GM23338 (cell line): ENCODE data around the gene PDE1A. TPM values are rescaled to one million over a fixed set of nuclear protein-coding genes. Genes with fewer than 3 reads are reported as not detected.

Experiments used
- ATAC-seq: fragments of 200-7000 bp; cut with Tn5 transposase; 3 replicates; pipeline ENCODE4 v1.9.1; 2020
- DNase-seq: peaks from one replicate; pipeline ENCODE4 v3.0.0-alpha.2; 2015; ENCODE audit warnings: low spot score
- H2AFZ ChIP-seq: fragments of 200-600 bp; sonication (generic); 2 replicates; pipeline ENCODE4 v1.8.0; 2016; ENCODE audit warnings: antibody characterized with exemption, mild to moderate bottlenecking, moderate library complexity
- H3F3A ChIP-seq: fragments of 200-600 bp; sonication (generic); replicated peaks from 2 replicates; pipeline ENCODE4 v1.8.0; 2017; ENCODE audit warnings: antibody characterized with exemption, mixed run types, low read depth
- H3K27ac ChIP-seq: fragments of 200-600 bp; sonication (generic); 2 replicates; pipeline ENCODE4 v1.6.1; 2016; ENCODE audit warnings: low read depth
- H3K27me3 ChIP-seq: fragments of 200-600 bp; sonication (generic); 2 replicates; pipeline ENCODE4 v1.8.0; 2016; ENCODE audit warnings: mild to moderate bottlenecking, mixed run types, moderate library complexity; ENCODE audit not compliant: insufficient read depth
- H3K36me3 ChIP-seq: fragments of 200-600 bp; sonication (generic); 2 replicates; pipeline ENCODE4 v1.8.0; 2016; ENCODE audit warnings: mild to moderate bottlenecking; ENCODE audit not compliant: insufficient read depth
- H3K4me1 ChIP-seq: fragments of 200-600 bp; sonication (generic); 2 replicates; pipeline ENCODE4 v1.8.0; 2016; ENCODE audit warnings: mild to moderate bottlenecking, moderate library complexity; ENCODE audit not compliant: insufficient read depth
- H3K4me2 ChIP-seq: fragments of 200-600 bp; sonication (generic); 2 replicates; pipeline ENCODE4 v1.7.1; 2017; ENCODE audit warnings: mixed run types
- H3K4me3 ChIP-seq: fragments of 200-600 bp; sonication (generic); 2 replicates; pipeline ENCODE4 v1.6.1; 2016; ENCODE audit warnings: mixed run types
- H3K79me2 ChIP-seq: fragments of 200-600 bp; sonication (generic); replicated peaks from 2 replicates; pipeline ENCODE4 v1.8.0; 2017; ENCODE audit warnings: mild to moderate bottlenecking; ENCODE audit not compliant: insufficient read depth
- H3K9me2 ChIP-seq: fragments of 200-600 bp; sonication (generic); 2 replicates; pipeline ENCODE4 v1.8.0; 2017; ENCODE audit not compliant: insufficient read depth
- H4K20me1 ChIP-seq: fragments of 200-600 bp; sonication (generic); replicated peaks from 2 replicates; pipeline ENCODE4 v1.8.0; 2017; ENCODE audit warnings: mild to moderate bottlenecking; ENCODE audit not compliant: insufficient read depth
- H3K27ac Mint-ChIP-seq: 2 replicates; pipeline ENCODE4 v1.8.0; 2020; ENCODE audit warnings: inconsistent platforms, mild to moderate bottlenecking, moderate library complexity, mixed read lengths
- H3K27me3 Mint-ChIP-seq: 3 replicates; pipeline ENCODE4 v1.8.0; 2022; ENCODE audit warnings: low read depth, mild to moderate bottlenecking, moderate library complexity, mixed read lengths, inconsistent platforms; ENCODE audit not compliant: insufficient read depth, poor library complexity
- H3K36me3 Mint-ChIP-seq: 3 replicates; pipeline ENCODE4 v1.8.0; 2021; ENCODE audit warnings: low read depth, mild to moderate bottlenecking, inconsistent platforms, moderate library complexity, mixed read lengths
- H3K4me1 Mint-ChIP-seq: 3 replicates; pipeline ENCODE4 v1.8.0; 2020; ENCODE audit warnings: mild to moderate bottlenecking, inconsistent platforms, mixed read lengths
- H3K4me3 Mint-ChIP-seq: 3 replicates; pipeline ENCODE4 v1.8.0; 2021; ENCODE audit warnings: moderate library complexity, mild to moderate bottlenecking, inconsistent platforms, mixed read lengths
- H3K9me3 Mint-ChIP-seq: 3 replicates; pipeline ENCODE4 v1.8.0; 2020; ENCODE audit warnings: moderate library complexity, mild to moderate bottlenecking, inconsistent platforms, mixed read lengths
- CREB1 ChIP-seq: fragments of 250-450 bp; sonication (Bioruptor Pico); IDR thresholded peaks from 2 replicates; pipeline ENCODE4 v1.5.0; 2020; ENCODE audit warnings: low read depth, mild to moderate bottlenecking, moderate library complexity
- EZH2 ChIP-seq: fragments of 200-600 bp; sonication (generic); IDR thresholded peaks from one replicate; pipeline ENCODE4 v1.8.0; 2017; ENCODE audit warnings: antibody characterized with exemption, mild to moderate bottlenecking, low read depth; ENCODE audit not compliant: unreplicated experiment
- EZH2phosphoT487 ChIP-seq: fragments of 200-600 bp; sonication (generic); IDR thresholded peaks from one replicate; pipeline ENCODE4 v1.8.1; 2018; ENCODE audit warnings: antibody characterized with exemption; ENCODE audit not compliant: unreplicated experiment
- JUNB ChIP-seq: IDR thresholded peaks from one replicate; pipeline ENCODE4 v1.6.1; 2016; ENCODE audit warnings: antibody characterized with exemption; ENCODE audit not compliant: unreplicated experiment
- NANOG ChIP-seq: IDR thresholded peaks from 2 replicates; pipeline ENCODE4 v1.6.1; 2016; ENCODE audit warnings: antibody characterized with exemption, borderline replicate concordance
- POLR2AphosphoS5 ChIP-seq: IDR thresholded peaks from 2 replicates; pipeline ENCODE4 v1.6.1; 2016; ENCODE audit warnings: antibody characterized with exemption, low read depth
- REST ChIP-seq: IDR thresholded peaks from one replicate; pipeline ENCODE4 v1.6.1; 2018; ENCODE audit warnings: antibody characterized with exemption; ENCODE audit not compliant: unreplicated experiment
- ZNF114 ChIP-seq: fragments of 250-450 bp; sonication (Bioruptor Pico); IDR thresholded peaks from 2 replicates; pipeline ENCODE4 v1.5.0; 2020; ENCODE audit warnings: mild to moderate bottlenecking, moderate library complexity
- ZNF462 ChIP-seq: fragments of 250-450 bp; sonication (Bioruptor Pico); IDR thresholded peaks from 2 replicates; pipeline ENCODE4 v1.5.0; 2020; ENCODE audit warnings: mild to moderate bottlenecking, moderate library complexity
- polyA plus RNA-seq: library from polyadenylated mRNA; unstranded; fragments of >200 nt; fragmentation: Nextera tagmentation; extraction: Ambion mirVana; gene quantifications from 2 replicates; pipeline ENCODE4 v1.2.1, GENCODE V29; 2016
- total RNA-seq: library from RNA; depleted of rRNA; stranded (reverse); fragments of >200 nt; shearing (Covaris generic); gene quantifications from 2 replicates; pipeline ENCODE4 v1.2.3, GENCODE V29; 2014
- TF ChIP-seq, protein P1 (sequence below): IDR thresholded peaks from 2 replicates; pipeline ENCODE4 v1.6.1; 2016; ENCODE audit warnings: antibody characterized with exemption

PDE1A gene
- total and polyA plus RNA-seq, 2 experiments from 2014 or later: 0.28 to 0.31 TPM

- TF ChIP-seq ZNF462 (CRISPR knock-in tag): no peak
- no peak for TF ChIP-seq REST
- no peak for TF ChIP-seq EZH2
- no peak for TF ChIP-seq POLR2AphosphoS5
- TF ChIP-seq EZH2phosphoT487: no peak
- no peak for TF ChIP-seq JUNB
Observed at GRCh38 chr2:182220998-182221397, 205.8 kb downstream of the PDE1A start (continued).

GRCh38 chr2:182220335-182220734, 206.5 kb downstream of the PDE1A start:
- H3K4me1 Mint-ChIP-seq: peaks cover 9% of the 10 kb centered on the region

More at GRCh38 chr2:182220335-182220734, 206.5 kb downstream of the PDE1A start:
- no peaks in the 10 kb centered on the region for H3K9me3 Mint-ChIP-seq
- H4K20me1 ChIP-seq: no peaks in the 10 kb centered on the region
- H3K4me2 ChIP-seq: no peak overlapping the region
- no peaks in the 10 kb centered on the region for H3K9me2 ChIP-seq
- DNase-seq (no peak), ATAC-seq (no peak)
- TF ChIP-seq ZNF114 (CRISPR knock-in tag) (no peak), JUNB (no peak), CREB1 (CRISPR knock-in tag) (no peak), NANOG (no peak)
- TF ChIP-seq, protein P1, sequence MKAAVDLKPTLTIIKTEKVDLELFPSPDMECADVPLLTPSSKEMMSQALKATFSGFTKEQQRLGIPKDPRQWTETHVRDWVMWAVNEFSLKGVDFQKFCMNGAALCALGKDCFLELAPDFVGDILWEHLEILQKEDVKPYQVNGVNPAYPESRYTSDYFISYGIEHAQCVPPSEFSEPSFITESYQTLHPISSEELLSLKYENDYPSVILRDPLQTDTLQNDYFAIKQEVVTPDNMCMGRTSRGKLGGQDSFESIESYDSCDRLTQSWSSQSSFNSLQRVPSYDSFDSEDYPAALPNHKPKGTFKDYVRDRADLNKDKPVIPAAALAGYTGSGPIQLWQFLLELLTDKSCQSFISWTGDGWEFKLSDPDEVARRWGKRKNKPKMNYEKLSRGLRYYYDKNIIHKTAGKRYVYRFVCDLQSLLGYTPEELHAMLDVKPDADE: no peak
- H3K27me3 Mint-ChIP-seq: no peaks in the 10 kb centered on the region
- H3K27ac Mint-ChIP-seq: no peak overlapping the region
- H3K36me3 ChIP-seq: no peaks in the 10 kb centered on the region
- no peaks in the 10 kb centered on the region for H3F3A ChIP-seq
- no peak overlapping the region for H3K27ac ChIP-seq
- H2AFZ ChIP-seq: no peak overlapping the region
- no peaks in the 10 kb centered on the region for H3K36me3 Mint-ChIP-seq
- no peak overlapping the region for H3K4me3 ChIP-seq
- no peaks in the 10 kb centered on the region for H3K27me3 ChIP-seq
- H3K4me1 ChIP-seq: peaks cover 14% of the 10 kb centered on the region; the same call in 1 of the 2 replicates
- H3K79me2 ChIP-seq: no peaks in the 10 kb centered on the region
- no peak overlapping the region for H3K4me3 Mint-ChIP-seq
